Smooth muscle cell of the brain vasculature (primary cell): Measurements from ENCODE around the gene MAPKBP1.

Experiments
- DNase-seq: peaks from one replicate; pipeline ENCODE4 v3.0.0-alpha.2; 2012; ENCODE audit warnings: low read depth, low spot score

Gene MAPKBP1

DNA sequence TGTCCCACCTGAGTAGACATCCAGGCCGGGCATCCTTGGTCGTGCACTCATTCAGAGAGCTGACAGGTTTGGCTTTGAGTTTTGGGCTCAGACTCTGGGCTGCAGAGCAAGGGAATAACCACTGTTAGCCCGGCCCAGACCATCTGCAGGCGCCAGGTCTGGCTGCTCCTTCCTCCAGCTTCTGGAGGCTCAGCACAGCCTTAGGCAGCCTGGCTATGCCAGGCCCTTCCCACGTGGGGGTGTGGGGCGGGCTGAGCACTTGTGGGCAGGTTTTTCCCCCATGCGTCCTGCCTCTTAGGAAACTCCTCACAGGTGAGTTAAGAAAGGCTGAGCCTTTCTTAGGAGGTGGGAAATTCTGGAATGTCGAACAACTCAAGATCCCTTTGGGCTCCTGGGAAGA, 75.6 kb downstream of the MAPKBP1 start:
- DNase-seq: no peak

DNA sequence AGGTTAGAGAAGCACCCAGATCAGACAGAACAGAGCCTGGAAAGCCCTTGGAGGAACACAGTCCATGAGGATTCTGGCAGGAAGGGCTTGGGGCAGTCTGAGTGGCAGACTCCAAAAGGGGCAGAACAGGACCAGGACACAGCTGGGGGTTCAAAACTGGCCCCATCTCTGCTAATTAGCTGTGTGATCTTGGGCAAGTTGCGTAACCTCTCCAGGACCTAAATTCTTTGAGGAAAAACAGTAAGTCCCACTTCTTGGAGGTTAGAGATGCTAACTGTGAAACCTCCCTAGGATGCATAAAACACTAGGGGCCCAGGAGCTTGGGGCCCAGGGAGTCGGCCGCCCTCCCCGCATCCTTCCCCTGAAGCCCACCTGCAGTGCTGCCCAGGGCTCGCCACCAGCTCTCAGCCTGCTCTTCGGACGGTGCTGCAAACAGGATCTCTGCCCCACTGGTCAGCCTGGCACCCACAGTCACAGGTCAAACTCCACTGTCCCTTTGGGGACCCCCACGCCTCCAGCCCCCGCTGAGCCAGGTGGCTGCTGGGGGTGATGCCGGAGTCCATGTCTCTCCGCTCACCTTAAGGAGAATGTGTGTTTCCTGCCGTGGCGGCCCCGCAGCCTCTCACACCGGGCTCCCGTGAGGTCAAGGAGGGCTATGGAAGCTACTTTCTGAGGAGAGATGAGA, 76.3 kb downstream of the MAPKBP1 start:
- DNase-seq: no peak

DNA sequence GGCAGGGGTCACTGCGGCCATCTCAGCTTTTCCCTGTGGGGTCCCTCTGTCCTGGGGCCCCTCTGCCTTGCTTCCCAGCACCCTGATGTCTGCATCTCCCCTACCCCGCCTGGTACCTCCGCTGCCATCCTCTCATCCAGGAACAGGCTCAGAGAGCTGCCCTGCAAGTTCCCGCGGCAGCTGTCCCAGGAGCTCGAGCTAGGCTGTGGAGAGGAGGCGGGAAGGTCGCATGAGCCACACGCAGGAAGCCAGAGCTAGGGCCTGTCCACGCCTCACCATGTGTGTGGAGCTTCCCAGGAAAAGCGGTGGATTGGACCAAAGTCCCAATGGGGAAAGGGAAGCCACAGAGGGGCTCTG, 76.9 kb downstream of the MAPKBP1 start:
- no peak for DNase-seq

DNA sequence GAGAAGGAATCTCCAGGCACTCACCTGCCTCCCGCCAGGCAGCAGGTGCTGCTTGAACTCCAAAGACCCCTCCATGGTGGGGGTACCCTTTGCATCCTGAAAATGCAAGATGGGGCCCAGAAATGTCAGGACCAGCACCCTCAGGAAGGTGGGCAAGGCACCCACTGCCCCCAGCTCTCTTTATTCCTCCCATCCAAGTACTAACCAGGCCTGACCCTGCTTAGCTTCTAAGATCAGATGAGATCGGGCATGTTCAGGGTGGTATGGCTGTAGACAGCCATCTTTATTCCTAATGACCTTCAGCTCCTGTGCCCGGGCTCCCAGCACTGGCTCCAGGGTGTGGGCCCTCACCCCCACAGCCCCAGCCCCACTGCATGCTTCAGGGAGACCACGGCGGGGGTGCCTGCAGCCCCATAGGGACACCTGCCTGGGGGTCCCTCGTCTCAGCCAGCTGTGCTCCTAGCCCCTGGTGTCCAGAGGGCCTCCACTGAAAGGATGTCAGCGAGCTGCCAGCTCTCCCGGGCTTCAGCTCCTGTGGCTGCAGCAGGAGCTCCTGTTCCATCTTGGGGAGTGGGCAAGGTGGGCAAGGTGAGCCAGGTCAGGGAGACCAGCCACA, 77.6 kb downstream of the MAPKBP1 start:
- no peak for DNase-seq

DNA sequence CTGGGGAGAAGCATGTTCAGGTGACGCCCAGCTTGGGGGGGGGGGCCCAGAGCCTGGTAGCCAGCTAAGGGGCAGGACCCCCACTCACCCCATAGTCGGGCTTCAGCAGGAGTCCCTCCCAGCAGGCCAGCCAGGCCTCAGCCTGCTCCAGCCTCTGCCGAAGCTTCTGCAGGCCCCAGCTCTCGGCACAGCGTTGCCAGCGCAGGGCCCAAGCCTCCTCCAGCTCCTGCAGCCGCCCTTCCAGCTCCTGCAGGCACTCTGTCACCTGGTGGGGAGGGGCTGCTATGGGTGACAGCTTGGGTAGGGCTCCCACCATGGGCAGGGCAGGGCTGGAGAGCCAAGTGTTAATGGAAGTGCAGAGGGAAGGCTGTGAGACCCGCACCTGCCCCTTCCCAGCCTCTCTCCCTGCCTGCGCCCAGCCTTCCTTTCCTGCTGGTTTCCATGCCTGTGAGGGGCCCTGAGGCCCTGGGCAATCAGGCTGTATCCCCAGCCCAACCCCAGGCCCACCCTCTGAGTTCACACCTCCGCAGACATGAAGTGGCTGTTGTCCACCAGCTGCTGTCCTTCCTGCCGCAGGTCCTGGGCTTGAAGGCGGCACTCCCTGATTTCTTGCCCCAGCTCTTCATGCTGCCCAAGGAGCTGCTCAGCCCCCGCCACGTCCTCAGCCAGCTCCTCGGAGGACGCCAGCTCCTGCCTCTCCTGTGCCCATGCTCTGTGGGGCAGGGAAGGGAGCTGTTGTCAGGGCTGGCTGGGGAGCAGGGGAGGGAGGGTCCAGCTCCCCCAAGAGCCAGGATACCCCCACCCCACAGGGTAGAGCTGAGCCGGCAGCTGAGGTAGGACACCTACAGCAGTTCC, 78.7 kb downstream of the MAPKBP1 start:
- DNase-seq: no peak

DNA sequence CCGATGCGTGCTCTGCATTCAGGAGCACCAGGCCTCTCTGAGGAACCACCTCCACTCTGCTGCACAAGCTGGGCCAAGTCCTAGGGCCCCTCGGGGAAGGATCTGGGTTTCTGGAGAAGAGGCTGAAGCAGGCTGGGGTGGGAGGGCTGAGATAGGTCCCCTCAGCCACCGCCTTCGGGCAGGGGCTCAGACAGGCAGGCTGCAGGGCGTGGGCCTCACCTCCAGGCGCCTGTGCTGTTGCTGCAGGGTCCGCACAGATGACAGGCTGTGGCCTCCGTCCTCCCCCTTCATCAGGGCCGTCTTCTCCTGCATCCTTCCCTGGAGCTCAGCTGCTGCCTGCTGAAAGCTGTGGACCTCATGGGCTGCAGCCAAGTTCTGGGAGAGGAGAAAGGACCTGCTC, 79.5 kb downstream of the MAPKBP1 start:
- no peak for DNase-seq

DNA sequence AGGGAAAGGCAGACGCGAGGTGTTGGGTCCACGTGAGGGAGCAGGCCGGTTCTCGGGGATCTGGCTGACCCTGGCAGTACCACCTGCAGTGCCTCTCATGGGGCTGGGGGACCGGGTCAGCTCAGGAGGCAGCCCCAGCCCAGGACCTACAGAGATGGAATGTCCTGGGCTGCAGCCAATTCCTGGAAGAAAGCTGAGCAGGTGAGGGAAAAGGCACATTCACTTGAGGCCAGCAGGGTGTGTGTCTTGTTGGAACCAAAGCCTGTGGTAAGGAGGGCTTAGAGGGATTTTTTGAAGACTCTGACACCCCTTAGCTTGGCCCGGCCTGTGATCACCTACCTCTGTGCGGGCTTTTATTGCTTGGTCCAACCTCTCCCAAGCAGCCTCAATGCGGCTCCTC, 80.2 kb downstream of the MAPKBP1 start:
- DNase-seq: no peak

DNA sequence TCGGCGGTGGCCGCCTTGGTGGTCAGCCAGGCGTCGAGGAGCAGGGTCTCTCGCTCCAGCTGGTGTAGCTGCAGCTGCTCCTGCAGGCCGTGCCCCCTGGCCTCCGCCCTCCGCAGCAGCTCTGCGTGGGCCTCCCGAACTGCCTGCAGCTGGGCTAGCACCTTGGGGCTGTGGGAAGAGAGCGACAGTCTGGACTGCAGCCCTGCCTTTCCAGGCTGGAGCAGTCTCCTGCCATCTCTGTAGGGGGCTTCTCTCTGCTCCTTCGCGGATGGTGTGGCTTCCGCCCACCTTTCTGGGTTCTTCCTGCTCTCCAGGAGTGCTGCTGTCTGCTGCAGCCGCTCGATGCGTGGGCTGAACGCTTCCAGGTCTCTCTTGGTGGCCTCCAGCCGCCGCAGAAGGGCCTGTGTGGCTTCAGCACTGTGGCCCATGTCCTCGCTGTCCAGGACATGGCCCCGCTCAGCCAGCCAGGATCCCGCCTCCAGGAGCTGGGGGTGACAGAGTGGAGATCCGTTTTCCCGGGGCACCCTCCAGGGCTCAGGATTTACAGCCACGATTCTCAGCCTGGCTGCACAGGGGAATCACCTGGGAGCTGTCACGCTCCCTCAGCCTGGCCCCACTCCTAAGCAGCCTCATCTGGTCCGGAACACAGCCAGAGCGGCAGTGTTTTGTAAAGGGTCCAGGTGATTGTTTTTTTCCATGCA, 81.1 kb downstream of the MAPKBP1 start:
- DNase-seq: no peak

DNA sequence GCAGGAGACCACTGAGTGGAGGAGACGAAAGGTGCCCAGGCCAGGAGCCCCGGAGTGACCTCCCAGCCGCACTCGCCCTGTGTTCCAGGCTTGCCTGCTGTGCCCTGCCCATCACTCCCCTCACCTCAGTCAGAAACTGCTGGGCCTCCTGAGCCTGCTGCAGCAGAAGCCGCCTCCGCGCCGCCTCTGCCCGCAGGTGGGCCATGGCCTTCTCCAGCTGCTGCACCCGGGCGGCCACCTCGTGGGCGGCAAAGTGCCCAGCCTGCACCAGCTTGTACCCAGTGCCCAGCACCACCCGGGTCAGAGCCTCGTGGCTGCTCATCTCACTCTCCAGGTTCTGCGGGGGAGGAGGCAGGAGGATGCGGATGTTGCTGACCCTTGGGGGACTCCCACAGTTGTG, 82.0 kb downstream of the MAPKBP1 start:
- DNase-seq: no peak

DNA sequence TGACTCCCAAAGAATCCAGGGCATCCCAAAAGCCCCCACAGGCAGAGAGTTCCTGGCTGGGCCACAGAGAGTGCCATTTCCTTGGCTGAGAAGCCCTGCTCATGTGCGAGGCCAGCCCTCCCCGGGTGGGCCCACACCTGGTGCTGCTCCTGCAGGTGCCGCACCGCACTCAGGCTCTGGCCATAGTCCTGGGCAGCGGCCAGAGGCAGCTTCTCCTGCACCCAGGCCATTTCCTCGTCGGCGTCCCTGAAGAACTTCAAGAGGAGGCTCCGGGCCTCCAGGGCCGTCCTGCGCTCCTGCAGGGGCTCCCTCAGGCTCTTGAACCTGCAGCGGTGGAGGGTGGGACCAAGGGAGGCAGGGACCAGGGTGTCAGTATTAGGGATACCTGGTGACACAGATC, 82.4 kb downstream of the MAPKBP1 start:
- DNase-seq: no peak

DNA sequence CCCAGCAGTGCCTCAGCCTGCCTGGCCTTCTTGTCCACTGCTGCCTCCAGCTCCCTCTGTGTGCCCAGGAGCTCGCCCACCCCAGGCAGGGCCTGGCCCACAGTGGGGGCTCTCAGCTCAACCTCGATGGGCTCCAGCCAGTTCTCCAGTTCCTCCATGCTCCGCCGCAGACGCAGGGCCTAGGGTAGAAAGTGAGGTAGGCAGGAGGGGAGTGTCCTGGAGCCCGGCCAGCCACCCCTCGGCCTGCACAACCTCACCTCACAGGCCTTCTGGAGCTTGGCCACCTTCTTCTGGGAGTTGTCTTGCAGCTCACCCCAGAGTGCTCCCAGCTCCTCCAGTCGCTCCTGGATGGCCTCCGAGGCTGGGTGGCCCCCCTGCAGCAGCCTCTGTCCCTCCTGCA, 83.0 kb downstream of the MAPKBP1 start:
- DNase-seq: no peak

DNA sequence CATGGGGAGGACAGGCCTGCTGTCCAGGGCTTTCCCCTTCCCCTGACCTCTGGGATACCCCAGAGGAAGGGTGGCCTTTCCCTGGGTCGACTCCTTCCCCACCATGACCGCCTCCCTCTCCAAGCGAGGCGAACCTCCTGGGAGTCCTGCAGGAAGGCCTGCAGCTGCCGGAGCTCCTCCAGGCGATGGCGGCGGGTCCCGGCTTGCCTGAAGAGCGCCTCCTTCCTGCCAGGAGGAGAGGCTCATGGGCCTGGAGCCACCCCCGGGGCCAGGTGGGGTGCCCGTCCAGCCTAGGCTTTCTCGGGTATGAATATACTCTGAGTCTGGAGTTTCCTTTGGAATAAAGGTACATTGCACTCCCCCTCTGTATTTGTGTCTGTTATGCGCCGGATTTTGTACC, 84.5 kb downstream of the MAPKBP1 start:
- no peak for DNase-seq

DNA sequence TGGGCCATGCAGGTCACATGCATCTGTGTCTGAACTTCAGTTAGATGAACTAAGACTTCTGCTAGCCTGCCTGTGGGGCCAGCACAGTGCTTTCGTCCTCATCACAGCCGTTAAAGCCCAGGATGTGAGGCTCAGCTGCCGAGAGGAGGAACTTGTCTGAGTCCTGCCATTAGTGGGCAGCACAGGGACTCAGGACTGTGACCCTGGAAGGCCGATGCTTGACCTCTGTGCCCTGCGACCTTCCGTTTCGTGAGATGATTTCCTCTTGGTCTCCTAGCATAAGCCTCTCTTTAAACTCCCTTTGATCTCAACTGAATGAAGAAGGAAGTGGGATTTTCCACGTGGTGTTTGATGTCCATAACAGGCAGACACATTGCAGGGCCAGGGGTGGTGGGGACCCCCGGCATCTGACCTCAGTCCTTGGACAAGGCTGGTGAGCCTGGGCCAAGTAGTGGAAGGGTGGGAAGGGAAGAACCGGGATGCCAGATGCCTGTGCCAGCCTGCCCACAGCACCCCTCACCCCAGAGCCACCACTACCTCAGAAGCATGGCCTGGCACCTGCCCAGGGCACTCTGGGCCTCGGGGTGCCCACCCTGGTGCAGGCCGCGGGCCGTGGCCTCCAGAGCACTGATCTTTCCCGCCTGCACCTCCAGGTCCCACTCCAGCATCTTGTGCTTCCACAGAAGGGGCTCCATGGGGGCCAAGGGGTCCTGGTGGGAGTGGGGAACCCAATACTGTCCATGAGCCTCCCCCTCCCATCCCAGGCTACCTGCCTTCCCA, 86.0 kb downstream of the MAPKBP1 start:
- DNase-seq: no peak

DNA sequence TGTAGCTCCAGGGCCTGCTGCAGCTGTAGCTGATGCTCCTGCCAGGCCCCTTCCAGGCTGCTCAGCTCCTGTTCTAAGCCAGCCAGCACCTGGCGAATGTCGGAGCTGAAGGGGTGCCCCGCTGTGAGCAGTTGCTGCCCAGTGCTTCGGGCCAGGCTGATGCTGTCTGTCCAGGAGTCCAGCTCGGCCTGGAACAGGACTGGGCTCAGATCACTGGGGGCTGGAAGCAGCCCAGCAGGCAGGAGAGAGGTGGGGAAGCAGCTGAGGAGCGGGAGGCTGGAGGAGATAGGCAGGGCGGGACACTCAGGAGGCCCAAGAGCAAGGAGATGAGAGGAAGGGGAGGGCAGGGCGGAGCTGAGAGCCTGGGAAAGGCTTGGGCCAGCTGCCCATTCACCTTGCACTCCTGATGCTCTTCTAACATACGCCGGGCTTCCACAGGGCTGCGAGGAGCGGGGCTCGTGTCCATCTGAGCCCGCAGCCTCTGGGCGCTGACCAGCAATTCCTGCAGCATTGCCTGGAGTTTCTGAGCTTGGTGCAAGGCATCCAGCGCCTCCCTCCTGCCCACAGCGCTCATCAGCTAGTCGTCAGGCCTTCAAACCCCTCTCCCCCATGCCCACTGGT, 87.6 kb downstream of the MAPKBP1 start:
- DNase-seq: no peak

DNA sequence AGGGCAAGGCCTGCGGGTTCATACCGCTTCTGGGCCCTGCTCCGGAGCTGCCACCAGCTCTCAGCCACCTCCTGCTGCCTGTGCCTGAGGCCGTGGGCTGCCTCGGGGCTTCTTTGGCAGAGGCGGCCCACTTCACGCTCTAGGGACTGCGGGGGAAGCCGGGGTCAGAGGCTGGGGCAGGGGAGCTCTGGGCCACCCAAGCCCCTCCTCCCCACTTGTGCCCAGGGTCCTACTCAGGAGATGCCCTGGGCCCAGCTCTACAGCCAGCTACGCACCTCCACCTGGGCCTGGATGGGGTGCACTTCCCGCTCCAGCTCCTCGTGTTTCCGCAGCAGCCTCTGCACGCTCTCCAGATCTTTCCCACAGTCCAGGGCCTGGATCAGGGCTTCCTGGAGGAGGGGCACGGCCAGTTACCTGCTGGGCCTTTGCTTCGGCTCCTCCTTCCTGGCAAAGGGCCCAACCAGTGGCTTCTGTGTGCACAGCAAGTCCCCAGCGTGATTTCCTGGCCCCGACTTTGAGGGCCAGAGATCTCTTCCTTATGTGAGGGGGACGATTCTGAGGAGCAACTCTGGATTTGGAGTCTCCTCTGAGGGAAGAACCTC, 88.3 kb downstream of the MAPKBP1 start:
- DNase-seq: peak; percentile 13

DNA sequence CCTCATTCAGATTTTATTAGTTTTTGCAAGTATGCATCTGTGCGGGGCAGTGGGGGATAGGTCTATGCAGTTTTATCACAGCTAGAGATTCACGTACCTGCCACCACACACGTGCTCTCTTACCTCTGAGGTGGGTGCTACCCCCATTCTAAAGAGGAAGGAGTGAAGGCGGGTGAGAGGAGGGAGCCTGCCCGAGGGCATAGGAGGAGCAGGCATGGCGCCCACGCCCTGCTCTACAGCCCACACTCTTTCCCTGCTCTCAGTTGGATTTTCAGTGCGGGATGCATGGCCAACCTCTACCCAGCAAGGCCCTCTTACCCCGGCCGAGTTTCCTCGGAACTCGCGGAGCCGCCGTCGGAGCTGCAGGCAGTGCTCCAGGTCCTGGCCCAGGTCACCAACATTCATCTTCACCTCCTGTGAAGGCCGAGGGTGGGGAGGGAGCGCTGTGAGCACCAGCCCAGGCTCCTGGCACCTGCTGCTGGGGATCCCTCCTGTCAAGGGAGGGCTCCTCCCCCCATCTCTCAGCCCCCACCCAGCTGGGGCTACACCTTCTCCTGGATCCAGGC, 91.3 kb downstream of the MAPKBP1 start:
- no peak for DNase-seq

DNA sequence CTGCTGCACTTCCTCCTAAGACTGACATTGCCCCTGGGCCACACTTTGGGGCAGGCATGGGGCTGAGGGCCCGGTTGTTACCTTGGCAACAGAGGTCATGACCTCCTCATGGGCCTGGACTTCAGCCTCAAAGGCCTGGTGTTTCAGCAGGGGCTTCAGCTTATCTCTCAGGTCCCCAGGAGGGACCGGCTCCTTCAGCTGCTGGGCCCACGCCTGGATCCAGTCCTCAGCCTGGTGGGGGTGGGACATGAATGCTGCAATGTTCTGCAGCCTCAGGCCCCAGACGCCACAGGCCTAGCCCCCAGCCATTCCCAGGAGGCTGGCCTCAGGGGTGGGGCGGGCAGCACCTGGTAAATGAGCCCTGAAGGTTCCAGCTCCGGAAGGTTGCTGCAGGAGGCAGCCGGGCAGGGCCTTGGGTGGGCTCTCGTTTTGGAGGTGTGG, 92.0 kb downstream of the MAPKBP1 start:
- DNase-seq: no peak

DNA sequence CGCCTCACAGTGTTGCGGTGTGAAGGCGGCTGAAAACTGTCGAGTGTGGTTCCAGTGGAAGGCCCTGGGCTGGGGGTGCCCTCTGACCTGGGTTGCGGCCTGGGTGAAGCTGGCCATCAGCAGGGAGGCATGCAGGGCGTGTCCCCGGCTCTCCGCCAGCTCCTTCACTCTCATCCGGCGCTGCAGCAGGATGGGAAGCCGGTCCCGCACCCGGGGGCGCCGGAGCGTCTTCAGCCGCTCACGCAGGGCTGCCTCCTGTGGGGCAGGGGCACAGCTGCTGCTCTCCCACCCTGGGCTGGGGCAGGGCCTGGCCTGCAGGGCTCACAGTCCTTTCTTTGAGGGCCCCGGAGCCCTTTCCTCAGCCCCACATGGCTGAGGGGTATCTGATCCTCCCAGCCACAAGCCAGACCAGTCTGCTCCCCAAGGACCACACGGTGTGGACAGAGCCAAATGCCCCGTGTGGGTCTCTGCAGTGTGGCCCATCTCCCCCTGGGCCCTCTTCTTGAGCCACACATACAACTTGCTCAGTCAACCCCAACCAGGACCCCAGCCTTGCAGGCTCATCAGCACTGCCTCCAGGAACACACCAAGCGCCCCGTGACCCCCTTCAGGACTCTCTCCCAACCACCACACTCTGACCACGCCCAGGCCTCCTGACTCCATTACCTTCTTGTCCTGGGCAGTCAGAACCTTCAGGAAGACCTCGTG, 92.7 kb downstream of the MAPKBP1 start:
- DNase-seq: no peak

DNA sequence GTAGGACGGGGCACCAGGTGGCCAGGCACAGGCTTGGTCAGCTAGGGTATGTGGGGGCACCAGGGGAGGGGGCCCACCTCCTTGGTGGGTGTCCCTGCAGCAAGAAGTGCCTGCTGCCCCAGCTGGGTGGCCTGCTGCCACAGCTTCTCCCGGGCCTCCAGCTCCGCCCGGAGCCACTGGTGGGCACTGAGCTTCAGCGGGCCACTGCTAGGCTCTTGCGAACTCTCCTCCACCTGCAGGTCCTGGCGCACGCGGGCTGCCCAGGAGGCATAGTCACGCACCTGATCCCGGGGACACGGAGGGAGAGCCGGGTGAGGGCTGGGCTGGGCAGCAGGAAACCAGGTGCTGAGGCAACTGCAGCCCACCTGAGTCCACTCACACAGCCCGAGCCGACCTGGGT, 94.0 kb downstream of the MAPKBP1 start:
- no peak for DNase-seq
